T follicular helper cell (primary cell): ENCODE results near the gene NEDD4L.

Experiments
- DNase-seq: peaks from one replicate; pipeline ENCODE4 v3.0.0-alpha.2; 2020; ENCODE audit warnings: low read depth

The NEDD4L gene

GRCh38 chr18:58212274-58212673 is 168.2 kb downstream of the NEDD4L start:
- no peak for DNase-seq

- DNase-seq, result no peak
Measured at GRCh38 chr18:58213440-58213839, 169.4 kb downstream of the NEDD4L start.

GRCh38 chr18:58215011-58215410 is 171.0 kb downstream of the NEDD4L start:
- no peak for DNase-seq

GRCh38 chr18:58216071-58216481 is 172.1 kb downstream of the NEDD4L start:
- no peak for DNase-seq

- no peak for DNase-seq
Measured at GRCh38 chr18:58217052-58217451, 173.0 kb downstream of the NEDD4L start.

- DNase-seq, result no peak
Measured at GRCh38 chr18:58218117-58218516, 174.1 kb downstream of the NEDD4L start.

GRCh38 chr18:58221060-58221725 is 177.2 kb downstream of the NEDD4L start:
- DNase-seq, result no peak

- DNase-seq, result no peak
Measured at GRCh38 chr18:58222432-58223125, 178.6 kb downstream of the NEDD4L start.

GRCh38 chr18:58223717-58224424 is 179.8 kb downstream of the NEDD4L start:
- no peak for DNase-seq

- DNase-seq, result no peak
Measured at GRCh38 chr18:58224425-58224750, 180.4 kb downstream of the NEDD4L start.

- DNase-seq, result no peak
Measured at GRCh38 chr18:58225101-58225500, 181.1 kb downstream of the NEDD4L start.

GRCh38 chr18:58226429-58226828 is 182.4 kb downstream of the NEDD4L start:
- no peak for DNase-seq

GRCh38 chr18:58227361-58227930 is 183.4 kb downstream of the NEDD4L start:
- DNase-seq, result no peak

- DNase-seq, result no peak
Measured at GRCh38 chr18:58228176-58228575, 184.2 kb downstream of the NEDD4L start.

- no peak for DNase-seq
Measured at GRCh38 chr18:58228762-58229161, 184.7 kb downstream of the NEDD4L start.

- no peak for DNase-seq
Measured at GRCh38 chr18:58229162-58229561, 185.1 kb downstream of the NEDD4L start.

- DNase-seq, result no peak
Measured at GRCh38 chr18:58230438-58231179, 186.6 kb downstream of the NEDD4L start.

- DNase-seq, result no peak
Measured at GRCh38 chr18:58231930-58232329, 187.9 kb downstream of the NEDD4L start.

GRCh38 chr18:58232668-58233067 is 188.6 kb downstream of the NEDD4L start:
- DNase-seq, result no peak

- DNase-seq, result no peak
Measured at GRCh38 chr18:58234359-58234741, 190.3 kb downstream of the NEDD4L start.

- no peak for DNase-seq
Measured at GRCh38 chr18:58235001-58235436, 191.0 kb downstream of the NEDD4L start.

- DNase-seq, result no peak
Measured at GRCh38 chr18:58239879-58240278, 195.9 kb downstream of the NEDD4L start.
